ENCODE measurements around the gene CCAR1. TPM values are rescaled to one million over a fixed set of nuclear protein-coding genes. Genes with fewer than 3 reads are reported as not detected.
"Not testable (repeated sequence)": the region's sequence is repeated elsewhere in the genome, so short reads cannot be mapped to it uniquely, and the experiment has no call there.

The CCAR1 gene
- total and polyA plus RNA-seq, 11 donors = 21.7 to 37.9 (median 28.3) TPM

DNA sequence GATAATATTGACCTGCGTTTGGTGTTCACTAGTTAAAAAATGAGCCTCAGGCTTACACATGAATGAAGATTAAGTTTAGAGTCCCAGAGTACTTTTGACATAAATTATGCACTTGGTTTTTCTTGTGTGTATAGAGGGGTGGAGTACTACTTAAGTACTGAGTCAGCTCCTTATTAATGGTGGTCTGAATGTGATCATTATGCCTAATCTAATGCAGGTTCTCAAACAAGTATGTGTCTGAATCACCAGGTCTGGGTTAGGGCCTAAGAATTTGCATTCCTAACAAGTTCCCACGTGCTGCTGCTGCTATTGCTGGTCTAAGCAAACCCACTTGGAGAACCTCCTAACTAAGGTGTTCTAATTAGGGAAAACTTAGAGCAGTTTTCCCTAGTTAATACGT lies 75.6 kb downstream of the CCAR1 start:
- Histone ChIP-seq H3K27ac (no peak overlapping the region), H3K27me3 (no peaks in the 10 kb centered on the region), H3K36me3 (peaks cover 0 to 63% (median 51%) of the 10 kb centered on the region in 9 donors), H3K4me1 (no peaks in the 10 kb centered on the region), H3K4me3 (no peak overlapping the region), H3K9me3 (no peaks in the 10 kb centered on the region)
- WGBS, 4 donors = 83 to 94% (median 91%) methylated on average over 3 of the region's 3 CpGs
- no peak for DNase-seq
- TF ChIP-seq POLR2A (IDR thresholded peaks at IDR 0.05) = no peak
- TF ChIP-seq, protein P1, sequence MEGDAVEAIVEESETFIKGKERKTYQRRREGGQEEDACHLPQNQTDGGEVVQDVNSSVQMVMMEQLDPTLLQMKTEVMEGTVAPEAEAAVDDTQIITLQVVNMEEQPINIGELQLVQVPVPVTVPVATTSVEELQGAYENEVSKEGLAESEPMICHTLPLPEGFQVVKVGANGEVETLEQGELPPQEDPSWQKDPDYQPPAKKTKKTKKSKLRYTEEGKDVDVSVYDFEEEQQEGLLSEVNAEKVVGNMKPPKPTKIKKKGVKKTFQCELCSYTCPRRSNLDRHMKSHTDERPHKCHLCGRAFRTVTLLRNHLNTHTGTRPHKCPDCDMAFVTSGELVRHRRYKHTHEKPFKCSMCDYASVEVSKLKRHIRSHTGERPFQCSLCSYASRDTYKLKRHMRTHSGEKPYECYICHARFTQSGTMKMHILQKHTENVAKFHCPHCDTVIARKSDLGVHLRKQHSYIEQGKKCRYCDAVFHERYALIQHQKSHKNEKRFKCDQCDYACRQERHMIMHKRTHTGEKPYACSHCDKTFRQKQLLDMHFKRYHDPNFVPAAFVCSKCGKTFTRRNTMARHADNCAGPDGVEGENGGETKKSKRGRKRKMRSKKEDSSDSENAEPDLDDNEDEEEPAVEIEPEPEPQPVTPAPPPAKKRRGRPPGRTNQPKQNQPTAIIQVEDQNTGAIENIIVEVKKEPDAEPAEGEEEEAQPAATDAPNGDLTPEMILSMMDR (IDR thresholded peaks at IDR 0.05) = no peak
- ATAC-seq = no peak
- intact Hi-C loops (cut with DNase I) = loop anchor here in 5 of 10 donors (5.0 to 10.0 kb wide), 3 partner anchors 98 to 106 kb away; partner anchors contain the start of gene DDX50 (in 1 of the 5)

DNA sequence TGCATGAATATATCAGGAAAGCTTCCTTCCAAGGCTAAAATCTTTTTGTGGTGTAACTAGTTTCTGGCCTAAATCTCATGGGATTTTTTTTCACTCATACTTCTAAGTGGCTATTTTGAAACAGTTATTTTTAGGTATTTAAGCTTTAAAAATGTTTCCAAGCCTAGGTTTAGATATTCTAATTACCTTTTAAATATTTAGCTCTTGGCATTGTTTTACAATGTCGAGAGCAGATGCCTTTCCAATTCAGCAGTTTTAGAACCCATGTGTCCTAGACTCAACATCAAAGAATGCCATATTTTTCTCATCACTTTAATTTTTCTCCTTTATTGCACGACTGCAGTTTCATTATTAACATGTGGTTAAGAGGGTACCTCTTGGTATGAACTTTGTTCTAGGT lies 79.2 kb downstream of the CCAR1 start:
- TF ChIP-seq, protein P1 (IDR thresholded peaks at IDR 0.05) = no peak
- no peak for TF ChIP-seq POLR2A (IDR thresholded peaks at IDR 0.05)
- intact Hi-C loops (cut with DNase I) = no loop called here
- 58 to 83% (median 78%) methylated on average over 2 of the region's 2 CpGs for WGBS, 4 donors
- Histone ChIP-seq H3K27ac (no peak overlapping the region), H3K27me3 (no peaks in the 10 kb centered on the region), H3K36me3 (peaks cover 0 to 27% (median 18%) of the 10 kb centered on the region in 9 donors), H3K4me3 (no peak overlapping the region), H3K4me1 (no peaks in the 10 kb centered on the region), H3K9me3 (no peaks in the 10 kb centered on the region)
- DNase-seq (no peak), ATAC-seq (no peak)

DNA sequence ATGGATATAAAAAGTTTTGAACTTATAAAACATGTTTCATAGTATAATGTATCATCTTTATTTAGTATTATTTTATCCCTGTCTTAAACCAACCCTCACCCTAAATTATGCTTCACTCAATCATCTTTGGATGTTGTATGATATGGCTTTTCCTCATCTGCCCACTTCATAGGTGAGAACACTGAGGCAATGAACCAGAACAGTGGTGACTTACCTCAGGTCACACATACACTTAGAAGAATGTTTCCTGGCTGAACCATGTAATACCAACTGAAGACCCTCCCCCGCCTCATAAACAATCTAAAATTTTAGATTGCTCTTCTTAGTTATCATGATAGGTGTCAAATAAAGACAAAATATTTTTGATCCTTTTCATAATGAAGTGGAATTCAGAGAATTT lies 83.7 kb downstream of the CCAR1 start:
- DNase-seq (no peak), ATAC-seq (no peak)
- intact Hi-C loops (cut with DNase I) = no loop called here
- Histone ChIP-seq H3K4me1 (no peaks in the 10 kb centered on the region), H3K27ac (no peak overlapping the region), H3K36me3 (no peaks in the 10 kb centered on the region), H3K27me3 (no peaks in the 10 kb centered on the region), H3K4me3 (no peak overlapping the region), H3K9me3 (no peaks in the 10 kb centered on the region)
- TF ChIP-seq, protein P1 (IDR thresholded peaks at IDR 0.05) = no peak
- TF ChIP-seq POLR2A (IDR thresholded peaks at IDR 0.05) = no peak
- WGBS, 4 donors = 97 to 100% (median 99%) methylated on average over 1 of the region's 1 CpG

DNA sequence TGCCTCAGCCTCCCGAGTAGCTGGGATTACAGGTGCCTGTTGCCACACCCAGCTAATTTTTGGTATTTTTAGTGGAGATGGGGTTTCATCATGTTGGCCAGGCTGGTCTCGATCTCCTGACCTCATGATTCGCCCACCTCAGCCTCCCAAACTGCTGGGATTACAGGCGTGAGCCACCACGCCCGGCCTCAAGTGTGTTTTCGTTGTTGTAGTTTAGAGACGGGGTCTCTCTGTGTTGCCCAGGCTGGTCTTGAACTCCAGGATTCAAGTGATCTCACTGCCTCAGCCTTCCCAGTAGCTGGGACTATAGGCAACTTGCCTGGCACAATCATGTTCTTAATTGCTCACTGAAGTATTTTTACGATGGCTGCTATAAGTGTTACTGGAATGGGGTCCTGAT lies 89.8 kb downstream of the CCAR1 start:
- DNase-seq; H3K4me1 ChIP-seq; H3K27ac ChIP-seq; intact Hi-C loops (cut with DNase I); H3K4me3 ChIP-seq; H3K9me3 ChIP-seq; H3K27me3 ChIP-seq; H3K36me3 ChIP-seq; ATAC-seq: not testable (repeated sequence)
- WGBS, 4 donors = 92 to 95% (median 94%) methylated on average over 9 of the region's 9 CpGs

DNA sequence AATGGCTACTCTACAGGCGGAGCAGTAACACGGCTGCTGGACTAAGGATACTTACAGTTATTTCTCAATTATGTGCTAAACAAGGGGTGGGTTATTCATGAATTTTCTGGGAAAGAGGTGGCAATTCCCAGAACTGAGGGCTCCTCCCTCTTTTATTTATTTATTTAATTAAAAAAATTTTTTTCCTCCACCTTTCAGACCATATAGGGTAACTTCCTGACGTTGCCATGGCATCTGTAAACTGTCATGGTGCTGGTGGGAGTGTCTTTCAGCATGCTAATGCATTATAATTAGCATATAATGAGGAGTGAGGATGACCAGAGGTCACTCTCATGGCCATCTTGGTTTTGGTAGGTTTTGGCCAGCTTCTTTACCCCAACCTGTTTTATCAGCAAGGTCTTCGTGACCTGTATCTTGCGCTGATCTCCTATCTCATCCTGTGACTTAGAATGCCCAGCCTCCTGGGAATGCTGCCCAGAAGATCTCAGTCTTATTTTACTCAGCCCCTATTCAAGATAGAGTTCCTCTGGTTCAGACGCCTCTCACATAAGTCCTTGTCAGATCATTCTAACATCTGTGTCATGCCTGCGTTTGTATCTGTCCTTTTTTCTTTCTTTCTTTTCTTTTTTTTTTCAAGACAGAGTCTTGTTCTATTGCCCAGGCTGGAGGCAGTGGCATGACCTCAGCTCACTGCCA lies 90.4 kb downstream of the CCAR1 start:
- WGBS, 4 donors = 75 to 86% (median 78%) methylated on average over 7 of the region's 7 CpGs
- no peaks in the 10 kb centered on the region for H3K36me3 ChIP-seq
- no peaks in the 10 kb centered on the region for H3K9me3 ChIP-seq
- peaks cover 0 to 8% (median 0%) of the 10 kb centered on the region in 12 donors for H3K4me1 ChIP-seq
- no peak overlapping the region for H3K27ac ChIP-seq
- no peak for DNase-seq
- intact Hi-C loops (cut with DNase I) = no loop called here
- TF ChIP-seq, protein P1 (IDR thresholded peaks at IDR 0.05) = no peak
- no peak for TF ChIP-seq POLR2A (IDR thresholded peaks at IDR 0.05)
- no peaks in the 10 kb centered on the region for H3K27me3 ChIP-seq
- no peak for ATAC-seq
- H3K4me3 ChIP-seq = no peak overlapping the region
